SK-N-SH (cell line): ENCODE data around the gene FAM180B. TPM values are rescaled to one million over a fixed set of nuclear protein-coding genes. Genes with fewer than 3 reads are reported as not detected.

ENCODE experiments used
- CTCF ChIA-PET: fragments of 300-600, 350-600 bp; formaldehyde crosslinking; extraction: SDS; loops from one replicate; lab custom pipeline; 2021; lab: Yijun Ruan, JAX
- POLR2A ChIA-PET: fragments of 350-600 bp; sonication (Branson Sonifier 250); formaldehyde crosslinking; extraction: SDS; loops from one replicate; lab custom pipeline; 2020; ENCODE audit warnings: antibody characterized with exemption, inconsistent platforms; lab: Yijun Ruan, JAX
- DNase-seq: peaks from one replicate; pipeline ENCODE4 v3.0.0; 2012
- H2AFZ ChIP-seq: fragments of 200-600 bp; sonication (generic); 2 replicates; pipeline ENCODE4 v1.8.1; 2016; ENCODE audit warnings: antibody characterized with exemption, mild to moderate bottlenecking, low read depth
- H3F3A ChIP-seq: fragments of 200-600 bp; sonication (generic); replicated peaks from 2 replicates; pipeline ENCODE3; 2016; ENCODE audit warnings: antibody characterized with exemption, mild to moderate bottlenecking; ENCODE audit not compliant: insufficient read depth
- H3K27ac ChIP-seq, 2 experiments: fragments of 200-500 bp in 1 of 2; fragments of 200-600 bp in 1 of 2; sonication (Bioruptor generic) in 1 of 2; sonication (generic), shearing (Covaris generic) in 1 of 2; 2 replicates each; pipeline versions ENCODE4 v1.5.1 to v1.6.1; 2014 to 2016; ENCODE audit warnings: low read depth in 2 of 2, inconsistent platforms in 1 of 2, low read length in 1 of 2, mild to moderate bottlenecking in 1 of 2, mixed read lengths in 1 of 2
- H3K27me3 ChIP-seq: fragments of 200-600 bp; sonication (generic), shearing (Covaris generic); 2 replicates; pipeline ENCODE4 v1.6.1; 2016; ENCODE audit warnings: mixed run types; ENCODE audit not compliant: insufficient read depth
- H3K36me3 ChIP-seq, 2 experiments: fragments of 200-500 bp in 1 of 2; fragments of 200-600 bp in 1 of 2; sonication (Bioruptor generic) in 1 of 2; sonication (generic) in 1 of 2; replicated peaks in 1 of 2; 2 replicates each; pipeline versions ENCODE3 to v1.5.1; 2014 to 2016; ENCODE audit warnings: low read length in 1 of 2, mild to moderate bottlenecking in 1 of 2; ENCODE audit not compliant: insufficient read depth in 2 of 2, control insufficient read depth in 1 of 2
- H3K4me1 ChIP-seq, 2 experiments: fragments of 200-500 bp in 1 of 2; fragments of 200-600 bp in 1 of 2; sonication (Bioruptor generic) in 1 of 2; sonication (generic), shearing (Covaris generic) in 1 of 2; 2 replicates each; pipeline versions ENCODE4 v1.5.1 to v1.6.1; 2014 to 2016; ENCODE audit warnings: low read depth in 1 of 2, low read length in 1 of 2, mixed run types in 1 of 2; ENCODE audit not compliant: insufficient read depth in 2 of 2, control insufficient read depth in 1 of 2
- H3K4me2 ChIP-seq: fragments of 200-600 bp; sonication (generic), shearing (Covaris generic); 2 replicates; pipeline ENCODE4 v1.6.1; 2017; ENCODE audit warnings: mixed run types
- H3K4me3 ChIP-seq, 2 experiments: fragments of 200-500 bp in 1 of 2; fragments of 200-600 bp in 1 of 2; sonication (Bioruptor generic) in 1 of 2; sonication (generic), shearing (Covaris generic) in 1 of 2; 2 replicates each; pipeline versions ENCODE4 v1.5.1 to v1.8.1; 2014 to 2016; ENCODE audit warnings: low read depth in 2 of 2, inconsistent platforms in 1 of 2, low read length in 1 of 2, mild to moderate bottlenecking in 1 of 2, mixed read lengths in 1 of 2, moderate library complexity in 1 of 2
- H3K79me2 ChIP-seq: fragments of 200-600 bp; sonication (generic); 2 replicates; pipeline ENCODE4 v1.8.1; 2017; ENCODE audit warnings: mild to moderate bottlenecking; ENCODE audit not compliant: insufficient read depth
- H3K9ac ChIP-seq: fragments of 200-600 bp; sonication (generic); 2 replicates; pipeline ENCODE4 v1.6.1; 2017; ENCODE audit warnings: mixed run types
- H3K9me2 ChIP-seq: fragments of 200-600 bp; sonication (generic); 2 replicates; pipeline ENCODE4 v1.6.1; 2017; ENCODE audit warnings: mixed run types
- H3K9me3 ChIP-seq: fragments of 200-600 bp; sonication (generic); 2 replicates; pipeline ENCODE4 v1.6.1; 2017; ENCODE audit warnings: mixed run types, mild to moderate bottlenecking, moderate library complexity
- H4K20me1 ChIP-seq: fragments of 200-600 bp; sonication (generic); 2 replicates; pipeline ENCODE4 v1.6.1; 2017; ENCODE audit warnings: mild to moderate bottlenecking, mixed run types; ENCODE audit not compliant: insufficient read depth
- EZH2phosphoT487 ChIP-seq: fragments of 200-600 bp; sonication (generic); IDR thresholded peaks from 2 replicates; pipeline ENCODE4 v1.6.1; 2017; ENCODE audit warnings: low read depth, mixed run types, mild to moderate bottlenecking, antibody characterized with exemption, moderate library complexity, borderline replicate concordance
- FOSL2 ChIP-seq: IDR thresholded peaks from 2 replicates; pipeline ENCODE4 v1.4.0; 2012; ENCODE audit warnings: low read depth, mild to moderate bottlenecking, moderate library complexity, borderline replicate concordance
- FOXM1 ChIP-seq: IDR thresholded peaks from 2 replicates; pipeline ENCODE4 v1.4.0; 2012; ENCODE audit warnings: low read depth, mild to moderate bottlenecking
- GABPA ChIP-seq: IDR thresholded peaks from 2 replicates; pipeline ENCODE4 v1.4.0; 2012; ENCODE audit warnings: low read depth, mild to moderate bottlenecking
- JUND ChIP-seq: IDR thresholded peaks from 2 replicates; pipeline ENCODE4 v1.4.0; 2012
- MEF2A ChIP-seq: IDR thresholded peaks from 2 replicates; pipeline ENCODE4 v1.4.0; 2012; ENCODE audit warnings: low read depth, borderline replicate concordance
- NFIC ChIP-seq: IDR thresholded peaks from 2 replicates; pipeline ENCODE4 v1.4.0; 2012; ENCODE audit warnings: borderline replicate concordance
- POLR2AphosphoS5 ChIP-seq: IDR thresholded peaks from 2 replicates; pipeline ENCODE4 v1.6.1; 2012; ENCODE audit warnings: low read depth, low read length
- RAD21 ChIP-seq: IDR thresholded peaks from 2 replicates; pipeline ENCODE4 v1.6.1; 2012; ENCODE audit warnings: mild to moderate bottlenecking, low read length
- REST ChIP-seq: IDR thresholded peaks from 2 replicates; pipeline ENCODE4 v1.6.1; 2012; ENCODE audit warnings: mild to moderate bottlenecking, low read depth, low read length, moderate library complexity
- RXRA ChIP-seq: IDR thresholded peaks from 2 replicates; pipeline ENCODE4 v1.4.0; 2012; ENCODE audit warnings: low read depth, mild to moderate bottlenecking, borderline replicate concordance
- SIN3A ChIP-seq: IDR thresholded peaks from 2 replicates; pipeline ENCODE4 v1.6.1; 2012; ENCODE audit warnings: low read depth, mild to moderate bottlenecking, low read length, moderate library complexity, borderline replicate concordance
- SMC3 ChIP-seq: IDR thresholded peaks from 2 replicates; pipeline ENCODE4 v1.6.1; 2012; ENCODE audit warnings: low read depth, low read length, improper control_type of control experiment
- USF1 ChIP-seq: IDR thresholded peaks from 2 replicates; pipeline ENCODE4 v1.4.0; 2012; ENCODE audit warnings: low read depth, borderline replicate concordance
- WGBS: methylation state at CpG from one replicate; pipeline ENCODE4 v1.1.6; 2017; ENCODE audit warnings: low lambda C conversion rate; 5-methylcytosine and 5-hydroxymethylcytosine counted together
- polyA plus RNA-seq, 3 experiments: library from polyadenylated mRNA; depleted of rRNA; stranded (reverse); fragments of >200 nt; gene quantifications; 2 replicates each; pipeline ENCODE4 v1.2.3, GENCODE V29; 2012
- TF ChIP-seq, protein P1 (sequence below): IDR thresholded peaks from 2 replicates; pipeline ENCODE4 v1.4.0; 2012; ENCODE audit warnings: low read depth, borderline replicate concordance
- TF ChIP-seq, protein P2 (sequence below): IDR thresholded peaks from 2 replicates; pipeline ENCODE4; 2012

FAM180B gene
- polyA plus RNA-seq, 1 of the 3 experiments (the other 2 are of a cell fraction), result not detected

DNA sequence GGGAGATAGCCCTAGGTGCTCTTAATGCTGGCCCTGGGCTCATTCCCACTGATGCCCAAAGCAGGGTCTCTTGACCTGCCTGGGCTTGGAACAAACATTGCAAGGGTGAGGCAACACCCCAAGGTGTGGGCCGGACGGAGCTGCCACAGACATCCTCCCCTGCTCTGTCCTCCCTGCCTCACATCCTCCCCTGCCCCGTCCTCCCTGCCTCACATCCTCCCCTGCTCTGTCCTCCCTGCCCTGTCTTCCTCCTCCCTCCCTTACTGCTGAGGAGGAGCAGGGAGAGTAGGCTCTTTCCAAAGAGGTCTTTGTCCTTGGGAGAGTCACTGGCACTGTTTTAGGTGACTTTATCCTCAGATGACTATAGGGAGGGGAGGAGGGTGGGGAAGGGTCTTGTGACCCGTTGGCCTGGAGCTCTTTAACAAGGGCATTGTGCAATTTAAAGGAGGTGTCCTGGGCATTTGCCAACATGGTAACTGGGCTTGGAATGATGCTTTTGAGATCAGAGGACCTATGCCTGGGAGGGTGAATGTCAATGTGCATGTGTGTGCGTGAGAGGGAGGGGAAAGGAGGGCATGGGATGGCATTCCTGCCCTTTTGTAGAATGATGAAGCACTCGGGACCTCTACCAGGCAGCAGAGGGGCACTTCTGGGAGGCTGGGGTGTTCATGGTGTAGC, 700 bp downstream of the FAM180B start:
- Histone ChIP-seq H3K4me2 (no peak overlapping the region), H3K9me2 (no peaks in the 10 kb centered on the region), H3K36me3 (peaks cover 19 to 20% of the 10 kb centered on the region in 2 experiments), H3F3A (no peaks in the 10 kb centered on the region), H3K9me3 (no peaks in the 10 kb centered on the region), H3K79me2 (no peaks in the 10 kb centered on the region), H3K27me3 (no peaks in the 10 kb centered on the region), H3K4me3 (no peak overlapping the region), H4K20me1 (no peaks in the 10 kb centered on the region), H3K27ac (no peak overlapping the region), H3K4me1 (no peaks in the 10 kb centered on the region), H3K9ac (no peak overlapping the region), H2AFZ (no peak overlapping the region)
- no peak for DNase-seq
- CTCF ChIA-PET, result interaction anchor here (1.1 kb wide), 1 partner anchor 30 kb away, joined by 3 read pairs; no protein-coding TSS in a partner anchor
- POLR2A ChIA-PET, result no interaction called here
- TF ChIP-seq RAD21 (no peak), SMC3 (no peak), GABPA (no peak), MEF2A (no peak), USF1 (no peak), POLR2AphosphoS5 (no peak), REST (no peak), SIN3A (no peak), NFIC (no peak), FOSL2 (no peak), RXRA (no peak), FOXM1 (no peak), JUND (no peak), EZH2phosphoT487 (no peak)
- TF ChIP-seq, protein P1, sequence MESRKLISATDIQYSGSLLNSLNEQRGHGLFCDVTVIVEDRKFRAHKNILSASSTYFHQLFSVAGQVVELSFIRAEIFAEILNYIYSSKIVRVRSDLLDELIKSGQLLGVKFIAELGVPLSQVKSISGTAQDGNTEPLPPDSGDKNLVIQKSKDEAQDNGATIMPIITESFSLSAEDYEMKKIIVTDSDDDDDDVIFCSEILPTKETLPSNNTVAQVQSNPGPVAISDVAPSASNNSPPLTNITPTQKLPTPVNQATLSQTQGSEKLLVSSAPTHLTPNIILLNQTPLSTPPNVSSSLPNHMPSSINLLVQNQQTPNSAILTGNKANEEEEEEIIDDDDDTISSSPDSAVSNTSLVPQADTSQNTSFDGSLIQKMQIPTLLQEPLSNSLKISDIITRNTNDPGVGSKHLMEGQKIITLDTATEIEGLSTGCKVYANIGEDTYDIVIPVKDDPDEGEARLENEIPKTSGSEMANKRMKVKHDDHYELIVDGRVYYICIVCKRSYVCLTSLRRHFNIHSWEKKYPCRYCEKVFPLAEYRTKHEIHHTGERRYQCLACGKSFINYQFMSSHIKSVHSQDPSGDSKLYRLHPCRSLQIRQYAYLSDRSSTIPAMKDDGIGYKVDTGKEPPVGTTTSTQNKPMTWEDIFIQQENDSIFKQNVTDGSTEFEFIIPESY, result no peak
- TF ChIP-seq, protein P2, sequence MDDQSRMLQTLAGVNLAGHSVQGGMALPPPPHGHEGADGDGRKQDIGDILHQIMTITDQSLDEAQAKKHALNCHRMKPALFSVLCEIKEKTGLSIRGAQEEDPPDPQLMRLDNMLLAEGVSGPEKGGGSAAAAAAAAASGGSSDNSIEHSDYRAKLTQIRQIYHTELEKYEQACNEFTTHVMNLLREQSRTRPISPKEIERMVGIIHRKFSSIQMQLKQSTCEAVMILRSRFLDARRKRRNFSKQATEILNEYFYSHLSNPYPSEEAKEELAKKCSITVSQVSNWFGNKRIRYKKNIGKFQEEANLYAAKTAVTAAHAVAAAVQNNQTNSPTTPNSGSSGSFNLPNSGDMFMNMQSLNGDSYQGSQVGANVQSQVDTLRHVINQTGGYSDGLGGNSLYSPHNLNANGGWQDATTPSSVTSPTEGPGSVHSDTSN, result no peak
- 52% methylated on average over 4 of the region's 6 CpGs for WGBS
